IPS-11a (cell line): ENCODE data around the gene MMP2.

Source experiments
- H3K4me3 ChIP-seq: one replicate; pipeline ENCODE4 v1.5.1; 2013; ENCODE audit warnings: low read depth, low read length, control low read depth

The MMP2 gene

DNA sequence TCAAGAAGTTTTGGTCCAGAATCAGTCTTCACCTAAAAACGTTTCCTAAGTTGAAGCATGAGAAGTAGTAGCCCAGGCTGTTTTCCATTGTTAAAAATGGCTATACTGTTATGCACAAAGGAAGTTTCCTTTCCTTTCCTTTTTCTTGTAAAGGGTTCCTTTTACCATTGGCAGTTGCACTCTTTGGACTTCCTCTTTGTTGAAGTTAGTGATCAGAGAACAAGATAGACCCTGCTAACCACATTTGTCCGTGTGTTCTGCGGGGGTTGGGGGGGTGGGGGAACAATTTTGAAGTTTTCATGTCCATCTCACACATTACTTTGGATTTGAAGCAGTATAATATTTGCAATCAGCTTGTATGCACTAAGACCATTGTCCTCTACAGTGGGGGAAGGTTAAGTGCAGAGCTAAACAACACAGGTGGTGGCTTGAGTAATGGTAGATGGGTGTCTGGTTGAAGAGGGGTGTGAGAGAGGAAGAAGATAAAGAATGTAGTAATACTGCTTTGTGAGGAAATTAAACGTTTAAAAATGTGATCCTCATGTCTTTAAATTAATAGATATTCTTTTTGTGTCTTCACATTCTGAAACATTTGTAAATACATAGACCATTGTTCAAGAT, 31.3 kb downstream of the MMP2 start:
- no peak overlapping the region for H3K4me3 ChIP-seq

DNA sequence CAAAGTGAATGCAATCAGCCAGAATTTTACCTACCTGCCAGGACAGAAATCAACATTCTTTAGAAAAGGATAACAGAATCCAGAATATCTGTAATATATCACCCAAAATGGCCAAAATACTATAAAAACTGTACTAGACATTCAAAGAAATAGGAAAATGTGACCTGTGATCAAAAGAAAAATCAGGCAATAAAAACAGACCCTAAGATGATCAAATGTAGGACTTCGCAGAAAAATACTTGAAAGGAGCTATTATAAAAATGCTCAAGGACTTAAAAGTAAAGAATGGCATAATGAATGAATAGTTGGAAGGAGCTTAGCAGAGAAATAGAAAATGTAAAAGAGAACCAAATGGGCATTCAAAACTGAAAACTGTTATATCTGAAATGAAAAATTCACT, 33.9 kb downstream of the MMP2 start:
- no peak overlapping the region for H3K4me3 ChIP-seq

GRCh38 chr16:55513616-55514015, 34.6 kb downstream of the MMP2 start:
- no peak overlapping the region for H3K4me3 ChIP-seq

GRCh38 chr16:55515111-55515510, 36.1 kb downstream of the MMP2 start:
- no peak overlapping the region for H3K4me3 ChIP-seq

GRCh38 chr16:55521792-55522191, 42.8 kb downstream of the MMP2 start:
- H3K4me3 ChIP-seq: no peak overlapping the region

GRCh38 chr16:55526441-55526840, 47.4 kb downstream of the MMP2 start:
- H3K4me3 ChIP-seq: no peak overlapping the region

DNA sequence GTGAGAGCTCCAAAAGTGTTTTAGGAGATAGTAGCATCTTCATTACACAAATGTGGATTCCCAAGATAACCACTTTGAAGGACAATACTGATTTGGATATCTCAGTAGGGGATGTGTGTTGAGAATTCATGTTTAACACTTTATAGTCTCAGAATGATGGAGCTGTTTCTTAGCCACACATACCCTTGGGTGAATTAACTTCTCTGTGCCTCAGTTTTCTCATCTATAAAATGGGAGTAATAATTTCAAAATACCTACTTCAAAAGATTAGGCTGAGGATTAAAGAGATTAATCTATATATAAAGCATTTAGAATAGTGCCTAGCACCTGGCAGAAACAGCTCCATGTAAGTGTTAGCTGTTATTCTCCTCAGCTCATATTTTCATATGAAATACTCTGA, 48.9 kb downstream of the MMP2 start:
- H3K4me3 ChIP-seq: no peak overlapping the region

GRCh38 chr16:55529018-55529417, 50.0 kb downstream of the MMP2 start:
- no peak overlapping the region for H3K4me3 ChIP-seq

GRCh38 chr16:55530316-55530856, 51.4 kb downstream of the MMP2 start:
- H3K4me3 ChIP-seq: no peak overlapping the region

GRCh38 chr16:55532227-55532626, 53.2 kb downstream of the MMP2 start:
- H3K4me3 ChIP-seq: no peak overlapping the region

- H3K4me3 ChIP-seq: no peak overlapping the region
These were observed 55.8 kb downstream of the MMP2 start for GRCh38 chr16:55534756-55535155.

- H3K4me3 ChIP-seq: no peak overlapping the region
These were observed 60.1 kb downstream of the MMP2 start for GRCh38 chr16:55539049-55539448.

GRCh38 chr16:55539488-55539887, 60.5 kb downstream of the MMP2 start:
- H3K4me3 ChIP-seq: no peak overlapping the region

- H3K4me3 ChIP-seq: no peak overlapping the region
These were observed 61.2 kb downstream of the MMP2 start for GRCh38 chr16:55540221-55540620.

GRCh38 chr16:55542459-55543082, 63.6 kb downstream of the MMP2 start:
- H3K4me3 ChIP-seq: no peak overlapping the region

- no peak overlapping the region for H3K4me3 ChIP-seq
These were observed 64.5 kb downstream of the MMP2 start for GRCh38 chr16:55543472-55543871.

DNA sequence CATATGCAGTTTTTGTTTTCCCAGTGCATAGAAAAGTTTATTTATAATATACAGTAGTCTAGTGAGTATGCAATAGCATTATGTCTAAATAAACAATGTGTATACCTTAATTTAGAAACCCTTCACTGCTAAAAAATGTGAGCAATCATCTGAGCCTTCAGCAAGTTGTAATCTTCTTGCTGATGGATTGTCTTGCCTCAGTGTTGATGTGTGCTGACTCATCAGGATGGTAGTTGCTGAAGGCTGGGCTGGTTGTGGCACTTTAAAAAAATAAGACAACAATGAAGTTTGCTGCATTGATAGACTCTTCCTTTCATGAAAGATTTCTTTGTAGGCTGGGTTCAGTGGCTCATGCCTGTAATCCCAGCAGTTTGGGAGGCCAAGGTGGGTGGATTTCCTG, 73.6 kb downstream of the MMP2 start:
- H3K4me3 ChIP-seq: no peak overlapping the region

DNA sequence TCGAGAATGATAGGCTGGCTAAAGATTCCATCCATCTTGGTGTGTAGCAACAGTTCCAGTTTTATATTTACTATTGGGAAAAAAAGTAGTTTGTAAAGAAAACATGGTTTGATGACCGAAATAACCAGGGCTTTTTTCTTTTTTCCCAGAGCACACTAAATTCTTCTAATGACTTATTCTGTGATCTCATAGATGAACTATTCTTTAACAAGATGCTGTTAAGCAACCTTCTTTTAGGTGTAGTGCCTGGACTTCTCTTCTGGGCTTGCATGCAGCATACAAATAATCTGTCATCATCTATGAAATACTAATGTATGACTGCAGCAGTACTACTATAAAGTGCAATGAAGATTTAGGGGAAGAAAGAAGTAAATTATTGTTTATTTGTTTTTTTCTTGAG, 76.4 kb downstream of the MMP2 start:
- H3K4me3 ChIP-seq: no peak overlapping the region
